Nucleus accumbens (tissue), 56 donors: Measurements from ENCODE around the gene INPP4A.
A peak's percentile ranks its signal among the peaks of the same experiment; 100 is the strongest.
"Not testable (repeated sequence)": the region's sequence is repeated elsewhere in the genome, so short reads cannot be mapped to it uniquely, and the experiment has no call there.

Source experiments
- DNase-seq, 56 donors: peaks; one replicate each; lab custom pipeline; 2025; lab: John Stamatoyannopoulos, UW

Gene INPP4A

DNA sequence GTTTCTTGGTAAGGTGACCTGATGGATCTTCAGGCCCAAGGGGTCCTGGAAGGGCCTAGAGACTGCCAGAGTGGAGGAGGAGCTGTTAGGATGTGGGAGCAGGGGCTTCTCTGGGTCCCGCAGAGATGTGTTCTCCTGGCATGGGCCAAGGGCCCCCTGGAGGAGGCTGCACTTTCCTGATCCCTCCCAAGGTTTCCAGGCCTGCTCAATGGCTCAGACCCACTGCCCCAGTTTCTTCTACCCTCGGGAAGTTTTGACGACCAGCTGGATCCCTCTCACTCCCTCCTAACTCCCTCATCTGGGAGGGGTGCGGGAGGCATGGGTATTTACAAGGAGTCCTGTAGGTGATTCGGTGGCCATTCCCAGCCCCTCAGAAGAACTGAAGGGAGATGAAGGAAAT is 127.6 kb downstream of the INPP4A start:
- no peak for DNase-seq

DNA sequence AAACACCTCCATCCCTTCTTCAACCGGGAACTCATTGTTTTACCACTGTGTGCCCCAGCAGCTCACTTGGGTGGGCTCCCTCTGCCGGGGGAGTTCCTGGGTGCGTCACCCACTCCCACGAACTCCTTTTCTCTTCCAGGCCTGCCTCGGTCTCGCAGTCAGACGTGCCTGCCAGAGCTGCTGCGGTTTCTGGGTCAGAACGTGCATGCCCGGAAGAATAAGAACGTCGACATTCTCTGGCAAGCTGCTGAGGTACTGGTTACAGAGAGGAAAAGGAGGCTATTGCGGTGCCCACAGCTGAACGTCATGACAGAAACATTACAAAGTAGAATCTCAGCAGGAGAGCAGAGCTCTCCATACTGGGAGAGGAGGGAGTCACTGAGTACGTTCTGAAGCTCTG is 128.0 kb downstream of the INPP4A start:
- peak in 31 of 56 donors; percentile 3 to 73 (median 27) for DNase-seq

DNA sequence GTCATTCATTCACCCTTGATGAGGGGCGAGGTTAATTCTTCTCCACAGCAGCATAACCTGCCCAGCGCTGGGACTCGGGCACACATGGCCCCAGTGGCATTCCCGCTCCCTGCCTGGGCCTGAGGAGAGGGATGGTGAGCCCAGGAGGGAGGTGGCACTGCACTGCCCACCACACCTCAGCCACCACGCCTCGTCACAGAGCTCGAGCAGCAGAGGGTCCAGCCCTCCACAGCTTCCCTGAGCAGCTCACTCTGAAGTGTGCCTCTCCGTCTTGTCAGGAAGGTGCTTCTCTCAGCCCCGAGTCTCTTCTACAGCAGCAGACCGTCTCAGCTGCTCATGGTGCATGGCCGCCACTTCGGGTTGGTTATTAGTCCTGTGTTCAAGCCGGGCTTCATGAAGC is 128.8 kb downstream of the INPP4A start:
- no peak for DNase-seq

DNA sequence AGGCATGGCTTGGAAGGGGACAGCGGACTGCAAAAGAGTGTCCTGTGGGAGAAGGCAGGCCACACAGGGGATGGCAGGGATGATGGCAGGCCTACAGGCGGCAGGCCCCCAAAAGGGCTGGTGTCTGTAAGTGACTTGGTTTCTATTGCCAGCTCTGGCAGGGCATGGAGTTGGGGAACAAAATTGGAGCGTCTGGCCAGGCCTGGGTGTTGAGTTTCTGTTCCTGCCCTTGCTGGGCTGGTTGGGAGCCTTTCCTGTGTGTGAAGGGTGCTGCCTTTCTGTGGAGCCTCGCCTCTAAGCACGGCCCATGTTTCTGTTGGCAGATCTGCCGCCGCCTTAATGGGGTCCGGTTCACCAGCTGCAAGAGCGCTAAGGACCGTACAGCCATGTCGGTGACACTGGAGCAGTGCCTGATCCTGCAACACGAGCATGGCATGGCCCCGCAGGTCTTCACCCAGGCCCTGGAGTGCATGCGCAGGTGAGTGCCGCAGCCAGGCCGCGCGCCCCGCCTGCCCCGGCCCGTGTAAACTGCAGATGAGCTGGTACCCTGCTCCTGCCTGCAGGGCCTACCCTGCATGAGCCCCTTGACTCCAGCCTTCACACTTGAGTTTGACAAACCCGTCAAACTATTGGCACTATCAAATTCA is 132.1 kb downstream of the INPP4A start:
- no peak for DNase-seq

DNA sequence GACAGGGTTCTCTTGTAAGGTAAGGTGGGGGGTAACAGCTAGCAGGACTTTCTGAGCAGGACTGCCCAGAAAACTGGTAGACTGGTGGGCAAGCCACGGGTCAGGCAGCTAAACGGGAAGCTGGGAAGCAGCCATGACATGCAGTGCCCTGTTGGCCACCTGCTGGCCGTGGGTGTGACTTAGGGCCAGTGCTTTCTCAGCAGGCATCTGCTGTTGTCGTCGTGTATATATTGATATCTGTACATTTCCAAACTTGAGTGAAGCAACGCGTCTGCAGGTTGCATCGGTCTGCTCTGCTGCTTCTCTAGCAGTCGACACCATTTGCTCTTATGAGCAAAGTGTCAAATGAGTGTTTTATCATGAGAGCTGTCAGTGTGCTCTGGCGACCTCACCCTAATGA is 132.7 kb downstream of the INPP4A start:
- DNase-seq = no peak

DNA sequence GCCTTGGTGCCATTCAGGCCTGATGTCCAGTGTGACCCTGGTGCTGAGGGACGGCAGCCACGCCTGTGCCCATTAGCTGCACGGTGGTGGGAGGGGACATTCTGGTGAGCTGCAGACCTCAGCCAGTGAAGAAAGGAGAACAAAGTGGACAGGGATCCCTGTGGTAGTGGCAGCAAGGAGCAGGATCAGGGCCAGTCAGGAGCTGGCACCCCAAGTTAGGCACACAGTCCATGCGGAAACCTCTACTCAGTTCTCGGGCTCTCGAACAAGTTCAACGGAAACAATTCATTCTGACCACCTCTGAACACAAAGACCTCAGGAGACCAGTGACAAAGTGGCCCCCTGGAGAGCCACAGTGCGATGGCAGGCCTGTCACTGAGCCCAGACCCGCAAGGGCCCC is 133.6 kb downstream of the INPP4A start:
- DNase-seq = no peak

DNA sequence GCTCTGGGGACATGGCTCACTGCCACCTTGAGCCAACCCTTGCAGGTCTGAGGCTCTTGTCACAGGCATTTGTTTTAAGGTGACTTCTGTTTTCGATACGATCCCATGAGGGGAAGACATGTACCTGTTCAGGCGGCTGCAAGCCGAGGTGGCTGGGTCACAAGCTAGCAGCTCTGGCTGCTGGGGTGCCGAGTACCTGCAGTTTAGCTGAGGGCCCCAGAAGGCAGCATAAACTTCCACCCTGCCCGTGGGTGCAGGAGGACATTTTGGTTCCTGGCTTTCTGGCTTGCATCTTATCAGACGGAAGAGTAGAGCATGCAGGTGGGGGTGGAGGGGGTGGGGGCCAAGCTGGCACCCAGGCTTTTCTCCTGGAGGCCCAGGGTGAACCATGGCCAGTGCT is 135.3 kb downstream of the INPP4A start:
- no peak for DNase-seq

DNA sequence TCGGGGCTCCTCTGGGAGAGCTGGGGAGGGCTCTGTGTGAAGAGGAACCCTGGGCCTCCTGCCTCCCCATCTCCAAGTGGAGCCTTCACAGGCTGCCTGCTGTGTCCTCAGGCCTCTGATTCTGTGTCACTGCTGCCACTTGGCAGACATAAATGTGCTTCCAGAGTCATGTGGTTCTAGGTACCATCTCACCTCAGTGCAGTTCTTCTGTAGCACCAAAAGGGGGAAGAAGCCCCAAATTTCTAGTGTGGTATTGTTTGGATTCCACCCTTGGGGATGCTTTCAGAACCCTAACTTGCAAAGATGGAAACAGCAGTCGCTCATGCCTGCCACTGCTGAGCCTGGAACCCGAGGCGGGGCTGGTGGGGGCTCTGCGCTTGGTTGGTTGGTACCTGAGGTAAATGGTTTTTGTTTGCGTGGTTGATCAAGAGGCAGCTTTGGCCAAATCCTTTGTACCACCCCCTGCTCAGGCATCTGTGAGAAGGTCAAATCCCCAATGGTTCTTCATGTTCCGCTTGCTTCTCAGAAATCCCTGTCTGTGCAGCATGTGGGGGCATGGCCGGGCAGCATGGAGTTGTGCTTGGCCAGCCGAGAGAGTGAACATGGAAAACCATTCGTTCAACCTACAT is 136.1 kb downstream of the INPP4A start:
- DNase-seq = no peak

DNA sequence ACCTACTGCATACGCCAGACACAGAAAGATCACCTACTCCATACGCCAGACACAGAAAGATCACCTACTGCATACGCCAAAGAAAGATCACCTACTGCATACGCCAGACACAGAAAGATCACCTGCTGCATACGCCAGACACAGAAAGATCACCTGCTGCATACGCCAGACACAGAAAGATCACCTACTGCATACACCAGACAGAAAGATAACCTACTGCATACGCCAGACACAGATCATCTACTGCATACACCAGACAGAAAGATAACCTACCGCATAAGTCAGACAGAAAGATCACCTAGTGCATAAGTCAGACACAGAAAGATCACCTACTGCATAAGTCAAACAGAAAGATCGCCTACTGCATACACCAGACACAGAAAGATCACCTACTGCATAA is 137.9 kb downstream of the INPP4A start:
- no peak for DNase-seq

DNA sequence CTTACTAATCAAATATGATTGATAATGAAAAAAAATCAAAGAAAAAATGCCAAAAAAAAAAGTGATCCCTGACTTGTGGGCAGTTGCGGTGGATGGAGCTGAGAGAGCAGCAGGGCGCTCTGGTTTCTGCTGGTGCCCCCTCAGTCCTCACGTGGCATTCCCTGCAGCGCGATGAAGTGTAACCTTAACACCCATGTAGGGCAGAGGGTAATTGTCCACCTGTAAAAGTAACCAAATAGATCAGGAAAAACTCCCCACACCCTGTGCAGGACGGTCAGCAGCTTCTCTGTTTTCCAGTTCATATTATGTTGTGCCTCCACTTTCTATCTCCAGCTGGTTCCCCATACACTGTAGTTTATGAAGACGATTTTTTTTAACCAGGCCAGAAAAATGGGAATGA is 138.6 kb downstream of the INPP4A start:
- DNase-seq = no peak

DNA sequence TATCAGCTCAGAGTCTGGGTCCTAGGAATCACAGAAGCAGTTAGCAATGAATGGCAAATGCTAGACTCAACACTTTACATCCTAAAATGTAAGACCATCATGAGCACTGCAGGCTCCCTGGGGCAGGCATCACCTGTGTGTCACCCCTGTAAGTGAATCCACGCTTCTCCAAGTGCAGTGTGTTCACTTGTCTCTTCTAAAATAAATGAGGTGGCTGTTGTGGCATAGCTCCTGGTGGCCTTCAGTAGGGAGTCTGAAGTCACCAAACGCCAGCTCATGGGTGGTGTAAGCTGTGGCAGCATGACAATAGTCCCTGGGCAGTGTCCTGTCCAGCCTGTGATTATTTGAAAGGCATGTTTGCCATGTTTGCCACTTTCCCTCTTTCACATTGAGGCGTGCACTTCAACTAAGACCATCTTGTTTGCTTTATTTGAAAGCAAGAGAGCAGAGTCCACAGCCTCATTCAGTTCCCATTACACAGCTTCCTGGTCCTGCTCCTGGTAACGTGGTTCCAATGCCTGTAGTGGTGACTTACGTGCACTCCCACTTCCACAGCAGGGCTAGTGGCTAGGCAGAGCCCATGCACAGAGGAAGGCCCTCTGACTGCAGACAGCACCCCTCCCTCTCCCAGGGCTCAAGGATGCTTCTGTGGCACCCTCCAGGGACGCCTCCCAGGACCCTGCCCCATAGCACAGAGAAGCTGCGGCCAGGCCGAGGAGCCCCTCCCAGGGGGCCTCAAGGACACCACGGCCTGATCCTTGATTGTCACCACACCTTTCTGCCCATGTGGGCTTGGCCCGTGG is 139.4 kb downstream of the INPP4A start:
- no peak for DNase-seq

DNA sequence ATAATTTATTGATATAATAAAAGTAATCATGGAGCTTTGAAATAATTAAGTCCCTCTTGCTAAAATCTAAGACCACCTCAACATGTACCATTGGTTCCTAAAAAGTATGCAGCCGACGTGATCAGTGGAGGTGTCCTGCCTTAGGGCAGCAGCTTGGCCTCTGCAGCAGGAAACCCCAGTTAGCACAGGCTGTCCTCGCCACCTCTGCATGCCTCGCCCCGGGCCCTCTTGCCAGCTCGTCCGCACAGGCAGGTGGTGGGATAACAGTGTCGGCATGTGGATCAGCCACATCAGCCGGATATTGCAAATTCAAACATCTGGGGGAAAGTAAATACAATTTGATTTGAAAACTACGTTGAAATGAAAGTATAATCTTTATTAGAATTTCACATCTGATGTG is 140.7 kb downstream of the INPP4A start:
- no peak for DNase-seq

DNA sequence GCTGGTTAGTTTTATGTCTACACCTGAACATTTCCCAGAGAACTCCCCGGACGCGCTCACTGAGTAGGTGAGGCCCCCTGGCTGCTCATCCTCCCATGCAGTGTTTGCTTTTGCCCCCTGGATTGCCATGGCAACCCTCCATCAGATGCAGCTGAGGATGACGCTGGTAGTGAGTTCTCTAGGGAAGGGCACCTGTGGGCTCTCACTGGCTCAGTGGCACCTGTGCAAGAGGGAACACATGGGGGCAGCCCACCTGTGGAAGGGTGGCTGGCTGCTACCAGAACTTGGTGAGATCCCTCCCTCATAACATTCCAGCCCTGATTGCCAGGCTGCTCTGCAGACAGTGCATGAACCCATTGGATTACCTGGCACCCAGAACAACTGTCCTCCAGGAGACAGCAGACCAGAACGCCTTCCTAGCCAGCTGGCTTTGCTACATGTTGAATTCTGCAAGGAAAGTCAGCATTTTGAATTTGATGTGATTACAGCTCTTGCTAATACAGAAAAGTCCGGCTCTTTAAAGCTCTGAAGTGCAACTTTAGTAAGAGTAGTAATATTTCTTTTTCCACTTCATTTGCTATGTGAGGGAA is 142.0 kb downstream of the INPP4A start:
- peak in 5 of 56 donors; percentile 9 to 43 (median 19) for DNase-seq

DNA sequence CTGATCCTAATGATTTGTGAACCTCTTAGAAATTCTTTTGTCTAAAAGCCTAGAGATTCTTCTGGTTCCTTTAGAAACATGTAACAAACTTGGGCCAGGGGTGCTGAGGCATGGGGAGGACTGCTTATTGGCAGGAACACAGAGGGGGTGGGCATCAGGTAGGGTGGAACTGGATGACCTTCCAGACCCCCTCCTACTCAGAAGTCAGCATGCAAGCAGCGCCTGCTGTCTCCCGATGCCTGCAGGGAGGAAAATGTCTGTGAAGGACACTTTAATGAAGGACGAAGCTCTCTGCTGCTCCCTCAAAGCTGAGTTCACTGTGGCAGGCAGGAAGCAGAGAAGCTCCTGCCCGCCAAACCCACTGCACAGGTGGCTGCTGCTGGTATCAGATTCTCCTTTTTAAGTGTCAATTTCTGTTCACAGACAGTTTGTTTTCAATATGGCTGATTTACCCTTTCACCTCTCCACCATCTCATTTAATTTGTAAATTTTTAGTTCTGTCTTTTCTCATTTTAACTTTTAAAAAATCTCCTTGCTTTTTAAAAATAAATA is 144.3 kb downstream of the INPP4A start:
- no peak for DNase-seq

DNA sequence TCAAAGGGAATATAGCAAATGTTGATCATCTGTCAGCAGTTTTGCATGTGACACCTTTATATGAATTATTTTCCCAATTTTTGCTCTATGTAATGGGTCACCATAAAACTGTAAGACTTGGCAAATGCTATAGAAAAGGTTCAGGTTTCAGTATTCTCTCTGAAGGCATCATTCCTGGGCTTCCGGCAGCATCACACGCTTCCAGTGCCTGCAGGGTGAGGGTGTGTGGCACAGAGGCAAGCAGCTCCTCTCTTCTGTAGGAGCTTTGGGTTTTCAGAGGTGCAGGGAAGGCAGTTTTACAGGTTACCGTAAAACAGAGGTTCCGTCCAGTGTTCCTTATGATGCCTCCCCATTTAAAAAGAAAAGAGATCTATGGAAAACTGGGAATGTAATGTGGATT is 144.8 kb downstream of the INPP4A start:
- no peak for DNase-seq

DNA sequence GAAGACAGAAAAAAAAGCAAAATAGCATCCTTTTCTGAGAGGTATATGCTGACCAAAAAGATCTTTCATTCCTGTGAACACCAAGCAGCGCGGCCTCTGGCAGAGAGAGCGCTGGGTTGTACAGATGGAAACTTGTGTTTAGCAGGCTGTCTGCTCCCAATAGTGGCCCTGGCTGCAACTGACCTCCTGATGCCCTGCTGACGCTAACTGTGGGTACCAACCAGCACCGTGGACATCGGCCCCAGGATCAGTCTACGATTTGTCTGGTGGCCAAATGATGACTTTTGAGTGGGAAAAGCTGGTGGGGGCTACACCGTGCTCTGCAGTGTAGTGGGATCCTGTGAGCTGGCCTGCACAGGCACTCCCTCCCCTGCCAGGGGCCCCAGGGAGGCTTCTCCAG is 147.9 kb downstream of the INPP4A start:
- DNase-seq = no peak

DNA sequence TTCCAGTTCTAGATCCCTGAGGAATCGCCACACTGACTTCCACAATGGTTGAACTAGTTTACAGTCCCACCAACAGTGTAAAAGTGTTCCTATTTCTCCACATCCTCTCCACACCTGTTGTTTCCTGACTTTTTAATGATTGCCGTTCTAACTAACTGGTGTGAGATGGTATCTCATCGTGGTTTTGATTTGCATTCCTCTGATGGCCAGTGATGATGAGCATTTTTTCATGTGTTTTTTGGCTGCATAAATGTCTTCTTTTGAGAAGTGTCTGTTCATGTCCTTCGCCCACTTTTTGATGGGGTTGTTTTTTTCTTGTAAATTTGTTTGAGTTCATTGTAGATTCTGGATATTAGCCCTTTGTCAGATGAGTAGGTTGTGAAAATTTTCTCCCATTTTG is 150.0 kb downstream of the INPP4A start:
- DNase-seq = not testable (repeated sequence)

DNA sequence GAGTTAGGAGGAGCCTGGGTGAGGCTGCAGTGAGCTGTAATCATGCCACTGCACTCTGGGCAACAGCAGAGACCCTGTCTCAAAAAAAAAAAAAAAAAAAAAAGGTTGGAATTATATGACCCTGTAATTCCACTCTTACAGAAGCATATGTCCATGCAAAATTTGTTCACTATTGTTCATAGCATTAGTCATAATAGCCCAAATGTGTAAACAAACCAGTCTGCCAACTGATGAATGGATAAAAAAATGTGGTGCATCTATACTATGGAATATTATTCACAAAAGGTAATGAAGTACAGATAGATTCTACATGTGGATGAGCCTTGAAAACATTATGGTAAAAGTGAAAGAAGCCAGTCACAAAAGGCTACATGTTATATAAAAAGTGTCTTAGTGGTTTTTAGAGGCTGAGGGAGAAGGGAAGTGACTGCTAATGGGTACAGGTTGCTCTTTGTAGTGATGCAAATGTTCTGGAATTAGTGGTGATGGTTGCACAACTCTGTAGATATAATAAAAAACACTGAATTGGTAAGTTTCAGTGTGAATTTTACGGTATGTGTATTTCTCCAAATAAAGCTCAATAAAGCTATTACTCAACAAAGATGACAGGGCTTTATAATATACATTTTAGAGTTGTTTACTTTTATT is 154.2 kb downstream of the INPP4A start:
- no peak for DNase-seq

DNA sequence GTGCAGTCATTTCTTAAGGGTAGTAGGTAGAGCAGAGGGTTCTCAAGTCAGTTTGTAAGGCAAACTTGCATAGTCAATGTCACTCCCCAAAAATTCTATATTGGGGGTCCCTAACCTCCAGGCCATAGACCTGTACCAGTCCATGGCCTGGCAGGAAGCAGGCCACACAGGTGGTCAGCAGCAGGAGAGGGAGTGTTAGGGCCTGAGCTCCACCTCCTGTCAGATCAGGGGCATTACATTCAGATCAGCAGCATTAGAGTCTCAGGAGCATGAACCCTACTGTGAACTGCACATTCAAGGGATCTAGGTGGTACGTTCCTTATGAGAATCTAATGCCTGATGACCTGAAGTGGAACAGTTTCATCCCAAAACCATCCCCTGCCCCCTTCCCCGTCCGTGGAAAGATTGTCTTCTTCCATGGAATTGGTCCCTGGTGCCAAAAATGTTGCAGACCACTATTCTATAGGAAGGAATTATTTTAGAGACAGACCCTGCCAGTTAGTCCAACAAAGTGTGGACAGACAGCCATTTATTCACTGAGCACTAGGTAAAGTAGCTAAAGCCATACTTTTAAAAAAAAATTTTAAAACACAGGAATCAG is 157.0 kb downstream of the INPP4A start:
- DNase-seq = peak in 1 of 56 donors; percentile 11

DNA sequence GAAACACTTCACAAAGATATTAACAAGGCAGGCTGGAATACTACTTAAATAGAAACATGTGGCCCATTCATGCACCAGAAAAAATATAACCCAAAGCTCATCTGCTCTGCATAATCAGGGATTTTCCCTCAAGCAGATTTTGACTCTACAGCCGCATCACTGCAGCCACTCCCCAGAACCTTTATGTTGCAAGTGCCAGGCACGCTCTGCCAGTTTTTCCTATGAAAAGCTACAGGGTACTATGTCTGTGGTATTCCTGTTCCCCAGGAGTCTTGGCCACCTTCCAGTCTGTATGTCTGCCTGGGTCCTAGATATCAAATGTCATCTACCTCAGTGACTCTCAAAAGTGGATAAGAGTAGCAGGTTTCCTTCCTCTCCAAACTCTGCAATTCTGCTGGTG is 159.9 kb downstream of the INPP4A start:
- no peak for DNase-seq
